HG03442 (cell line): Measurements from ENCODE around the gene AQP2.

Experiments used
- ATAC-seq: cut with Tn5 transposase; IDR thresholded peaks from one replicate; pipeline ENCODE4 v1.9.1; 2021; ENCODE audit warnings: mild to moderate bottlenecking, moderate library complexity; ENCODE audit not compliant: unreplicated experiment

The AQP2 gene

DNA sequence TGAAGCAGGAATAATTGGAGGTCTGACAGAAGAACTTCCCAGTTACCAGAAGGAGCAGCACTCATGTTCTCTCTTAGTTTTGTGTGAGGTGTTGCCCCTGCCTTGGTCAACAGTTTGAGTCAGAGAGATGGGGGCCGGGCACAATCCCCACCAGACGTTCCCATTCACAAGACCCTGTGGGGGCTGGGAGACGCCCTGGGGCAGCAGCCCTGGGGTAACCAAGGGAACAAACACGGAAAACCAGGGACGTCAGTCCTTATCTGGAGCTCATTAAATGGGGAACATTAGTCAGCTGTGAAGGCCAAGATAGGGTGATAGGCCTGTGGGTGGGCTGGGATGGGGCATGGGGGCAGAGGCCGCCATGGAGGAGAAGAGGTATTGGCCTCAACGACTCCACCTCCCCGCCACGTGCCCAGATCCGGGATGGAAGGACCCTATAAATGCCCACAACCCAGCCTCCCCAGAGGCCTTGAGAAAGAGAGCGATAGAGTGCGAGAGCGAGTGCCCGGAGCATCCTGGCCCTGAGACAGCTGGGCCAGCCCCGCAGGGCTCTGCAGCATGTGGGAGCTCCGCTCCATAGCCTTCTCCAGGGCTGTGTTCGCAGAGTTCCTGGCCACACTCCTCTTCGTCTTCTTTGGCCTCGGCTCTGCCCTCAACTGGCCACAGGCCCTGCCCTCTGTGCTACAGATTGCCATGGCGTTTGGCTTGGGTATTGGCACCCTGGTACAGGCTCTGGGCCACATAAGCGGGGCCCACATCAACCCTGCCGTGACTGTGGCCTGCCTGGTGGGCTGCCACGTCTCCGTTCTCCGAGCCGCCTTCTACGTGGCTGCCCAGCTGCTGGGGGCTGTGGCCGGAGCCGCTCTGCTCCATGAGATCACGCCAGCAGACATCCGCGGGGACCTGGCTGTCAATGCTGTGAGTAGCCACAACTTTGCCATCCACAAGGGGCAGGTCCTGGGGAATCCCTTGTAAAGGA is at the start of gene AQP2:
Gene AQP2, plus strand, starts transcription at position 465 of the 979 bp plus-strand sequence. Its CDS starts 94 bp downstream, at position 559.
- no peak for ATAC-seq

DNA sequence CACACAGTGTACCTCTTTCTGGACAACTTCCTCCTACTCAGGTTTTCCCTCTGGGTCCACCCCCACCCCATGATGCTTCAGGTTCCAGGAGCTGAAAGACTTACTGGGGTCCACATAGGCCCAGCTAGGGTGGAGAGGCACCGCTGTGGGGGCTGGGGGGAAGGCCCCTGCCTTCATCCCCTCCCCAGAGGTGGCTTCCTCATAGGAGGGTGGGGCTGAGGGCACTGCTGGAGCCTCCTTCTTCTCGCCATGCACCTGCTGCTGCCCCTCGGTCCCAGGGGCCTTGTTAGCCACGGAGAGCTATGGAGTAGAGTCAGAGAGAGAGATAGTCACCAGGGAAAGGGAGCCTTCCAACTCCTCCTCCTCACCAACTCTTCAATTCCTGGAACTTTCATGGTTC is 49.5 kb upstream of the AQP2 start:
- no peak for ATAC-seq

DNA sequence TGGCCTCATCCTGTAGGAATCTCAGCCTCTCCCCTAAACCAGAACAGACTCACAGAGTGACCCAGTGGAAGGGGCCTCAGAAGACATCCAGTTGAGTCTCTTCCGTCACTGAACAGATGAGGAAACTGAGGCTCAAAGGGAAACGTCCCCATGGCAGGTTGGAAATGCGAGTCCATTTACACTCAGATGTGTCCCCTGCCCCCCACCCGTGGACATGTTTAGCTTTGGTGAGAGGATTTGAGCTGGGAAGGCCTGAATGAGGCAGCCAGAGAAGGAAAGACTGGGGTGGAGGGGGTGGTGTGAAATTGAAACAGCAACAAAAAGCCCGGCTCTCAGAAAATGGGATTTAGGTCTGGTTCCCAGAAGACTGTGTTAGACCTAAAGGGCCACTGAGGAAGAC is 48.6 kb upstream of the AQP2 start:
- ATAC-seq: no peak

GRCh38 chr12:49902399-49903350 is 47.9 kb upstream of the AQP2 start:
- ATAC-seq: no peak

DNA sequence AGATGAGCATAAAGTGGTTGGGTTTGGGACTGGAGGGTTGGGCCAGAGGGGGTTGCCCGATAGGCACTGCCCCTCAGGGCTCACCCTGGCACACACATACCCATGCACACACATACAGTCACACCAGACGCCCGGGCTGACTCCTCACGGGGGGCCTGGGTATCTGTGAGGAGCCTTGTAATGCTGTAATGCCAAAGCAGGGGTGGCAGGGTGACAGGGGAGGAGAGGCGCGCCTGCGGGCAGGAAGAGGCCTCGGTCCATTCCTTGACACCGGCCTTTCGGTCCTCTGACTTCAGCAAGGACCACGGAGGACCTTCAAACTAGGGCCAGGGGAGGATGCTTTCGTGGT is 47.2 kb upstream of the AQP2 start:
- ATAC-seq: no peak

DNA sequence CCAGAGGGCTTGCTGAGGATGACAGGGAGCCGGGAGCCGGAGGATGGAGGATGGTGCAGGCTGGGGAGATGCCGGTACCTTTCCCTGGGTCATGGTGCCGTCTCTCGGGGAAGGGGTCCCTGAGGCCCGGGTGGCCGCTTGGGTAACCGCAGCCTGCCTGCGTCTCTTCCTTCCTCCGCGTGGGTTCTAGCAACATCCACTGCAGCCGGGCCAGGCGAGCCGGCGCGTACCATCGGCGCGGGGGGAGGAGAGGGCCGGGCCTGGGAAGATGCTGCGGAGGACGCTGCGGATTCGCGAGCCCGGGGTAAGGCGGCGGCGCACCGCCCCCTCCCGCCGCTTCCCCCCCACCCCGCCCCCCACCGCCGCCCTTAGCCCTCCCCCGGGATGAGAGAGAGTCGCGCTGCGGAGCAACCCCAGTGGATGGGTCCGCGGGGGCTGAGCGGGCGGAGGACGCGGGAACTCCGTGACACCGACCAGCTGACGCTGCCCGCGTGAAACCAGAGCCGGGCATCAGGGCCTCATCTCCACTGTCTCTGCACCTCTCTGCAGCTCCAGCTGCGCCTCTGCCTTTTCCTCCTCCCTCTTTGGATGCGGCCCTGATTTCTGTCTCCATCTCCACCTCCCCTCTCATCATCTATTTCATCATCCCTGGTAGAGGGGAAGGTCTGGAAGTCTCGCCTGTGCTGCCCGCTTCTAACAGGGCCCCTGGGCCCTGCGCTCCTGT is 46.7 kb upstream of the AQP2 start, which contains the start of gene FAIM2:
Gene FAIM2, minus strand, starts transcription at position 201 of the 724 bp plus-strand sequence. Its CDS starts 108 bp downstream, at position 93.
- ATAC-seq: no peak

DNA sequence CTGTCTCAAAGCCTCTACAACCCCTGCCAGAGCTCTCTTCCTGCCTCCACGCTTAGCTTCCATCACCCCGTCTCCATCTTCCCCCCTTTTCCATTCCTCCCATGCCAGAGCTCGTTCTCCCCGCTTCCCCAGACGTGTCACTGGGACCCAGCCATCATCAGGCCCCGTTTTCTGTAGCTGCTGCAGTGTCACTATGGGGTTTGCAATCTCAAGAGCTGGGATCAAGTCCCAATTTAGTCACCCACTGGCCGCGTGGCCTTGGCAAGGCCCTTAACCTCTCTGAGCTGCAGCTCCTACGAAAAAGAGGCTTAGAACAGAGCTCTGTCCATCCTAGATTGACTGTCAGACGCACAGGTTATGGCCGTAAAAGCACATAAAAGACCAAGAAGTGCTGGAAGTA is 45.9 kb upstream of the AQP2 start:
- no peak for ATAC-seq

DNA sequence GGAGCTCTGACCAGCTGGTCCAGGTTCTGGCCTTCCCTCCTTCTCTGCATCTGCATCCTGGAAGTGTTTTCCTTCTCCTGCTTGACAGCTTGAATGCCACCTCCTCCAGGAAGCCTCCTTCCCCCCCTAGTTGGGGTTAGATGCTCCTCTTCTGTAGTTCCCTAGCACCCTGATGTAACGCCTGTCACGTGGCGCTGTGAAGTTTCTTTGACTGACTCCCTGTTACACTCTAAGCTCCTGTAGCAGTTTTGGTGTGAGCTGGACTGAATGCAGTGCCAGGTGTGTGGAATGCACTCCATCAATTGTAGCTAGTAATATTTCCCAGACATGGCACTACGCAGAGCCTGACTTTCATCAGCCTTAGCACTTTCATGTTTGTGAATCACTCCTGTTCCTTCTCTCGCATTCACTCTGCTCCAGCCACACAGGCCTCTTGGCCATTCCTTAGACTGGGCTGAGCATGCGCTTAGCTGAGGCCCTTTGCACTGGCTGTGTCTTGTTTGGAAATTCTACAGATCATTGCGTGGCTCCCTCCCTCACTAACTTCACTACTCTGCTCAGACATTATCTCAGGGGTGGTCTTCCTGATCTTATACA is 44.7 kb upstream of the AQP2 start:
- no peak for ATAC-seq

- no peak for ATAC-seq
These were observed 43.2 kb upstream of the AQP2 start for GRCh38 chr12:49907352-49907751.

GRCh38 chr12:49909356-49909755 is 41.2 kb upstream of the AQP2 start:
- ATAC-seq: no peak

DNA sequence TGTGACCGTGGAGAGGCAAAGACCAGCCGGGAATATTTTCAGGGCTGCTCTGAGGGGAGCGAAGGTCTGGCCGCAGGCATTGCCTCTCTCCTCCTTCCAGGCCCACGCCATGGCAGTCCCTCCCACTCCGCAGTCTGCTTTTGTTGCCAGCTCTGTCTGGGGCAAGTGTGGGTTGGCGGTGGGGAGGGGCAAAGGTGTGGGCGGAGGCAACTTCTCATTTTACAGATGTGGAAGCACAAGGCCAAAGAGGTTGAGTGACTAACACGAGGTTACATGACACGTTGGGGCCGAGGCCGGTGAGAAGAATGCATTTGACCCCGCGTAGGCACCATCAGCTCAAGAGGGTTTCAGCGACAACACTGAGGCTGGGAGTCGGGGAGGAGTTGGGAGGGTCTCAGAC is 40.7 kb upstream of the AQP2 start:
- ATAC-seq: no peak

DNA sequence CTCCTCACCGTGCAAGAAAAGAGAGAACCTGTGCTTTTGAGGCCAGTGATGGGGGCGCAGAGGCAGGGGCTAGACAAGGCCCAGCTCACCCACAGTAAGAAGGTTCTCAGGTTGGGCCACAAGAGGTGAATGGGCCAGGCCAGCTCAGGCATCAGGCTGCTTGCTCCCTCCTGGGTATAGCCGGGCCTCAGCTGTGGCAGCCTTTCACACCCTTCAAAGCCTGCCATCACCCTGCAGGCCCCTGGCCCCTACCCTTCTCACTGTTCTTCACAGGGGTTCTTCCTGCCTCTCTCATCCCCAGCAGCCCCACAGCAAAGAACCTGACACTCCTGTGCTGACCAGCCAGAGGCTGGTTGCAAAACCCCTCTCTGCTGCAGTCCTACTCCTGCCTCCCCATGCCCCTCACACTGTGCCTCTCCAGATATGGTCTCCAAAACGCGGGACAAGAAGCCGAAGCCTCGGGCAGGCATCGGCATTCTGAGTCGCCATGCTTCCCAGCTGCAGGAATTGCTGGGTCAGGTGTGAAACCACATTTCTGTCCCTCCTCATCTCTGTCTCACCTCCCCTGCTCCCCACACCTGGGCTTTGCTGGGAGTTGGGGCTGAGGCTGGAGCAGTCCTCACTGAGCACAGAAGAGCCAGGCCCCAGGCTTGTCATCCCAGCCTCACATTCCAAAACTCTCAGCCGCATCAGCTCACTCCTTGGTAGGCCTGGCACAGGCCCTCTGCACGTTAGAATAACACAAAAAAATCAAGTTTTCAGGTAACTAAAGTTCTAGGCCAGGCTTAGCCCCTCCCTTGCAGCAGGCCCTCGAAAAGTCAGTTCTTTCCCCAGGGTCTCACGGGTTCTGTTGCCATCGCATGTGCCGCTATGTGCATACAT is 40.0 kb upstream of the AQP2 start:
- no peak for ATAC-seq

GRCh38 chr12:49911213-49911605 is 39.3 kb upstream of the AQP2 start:
- no peak for ATAC-seq

DNA sequence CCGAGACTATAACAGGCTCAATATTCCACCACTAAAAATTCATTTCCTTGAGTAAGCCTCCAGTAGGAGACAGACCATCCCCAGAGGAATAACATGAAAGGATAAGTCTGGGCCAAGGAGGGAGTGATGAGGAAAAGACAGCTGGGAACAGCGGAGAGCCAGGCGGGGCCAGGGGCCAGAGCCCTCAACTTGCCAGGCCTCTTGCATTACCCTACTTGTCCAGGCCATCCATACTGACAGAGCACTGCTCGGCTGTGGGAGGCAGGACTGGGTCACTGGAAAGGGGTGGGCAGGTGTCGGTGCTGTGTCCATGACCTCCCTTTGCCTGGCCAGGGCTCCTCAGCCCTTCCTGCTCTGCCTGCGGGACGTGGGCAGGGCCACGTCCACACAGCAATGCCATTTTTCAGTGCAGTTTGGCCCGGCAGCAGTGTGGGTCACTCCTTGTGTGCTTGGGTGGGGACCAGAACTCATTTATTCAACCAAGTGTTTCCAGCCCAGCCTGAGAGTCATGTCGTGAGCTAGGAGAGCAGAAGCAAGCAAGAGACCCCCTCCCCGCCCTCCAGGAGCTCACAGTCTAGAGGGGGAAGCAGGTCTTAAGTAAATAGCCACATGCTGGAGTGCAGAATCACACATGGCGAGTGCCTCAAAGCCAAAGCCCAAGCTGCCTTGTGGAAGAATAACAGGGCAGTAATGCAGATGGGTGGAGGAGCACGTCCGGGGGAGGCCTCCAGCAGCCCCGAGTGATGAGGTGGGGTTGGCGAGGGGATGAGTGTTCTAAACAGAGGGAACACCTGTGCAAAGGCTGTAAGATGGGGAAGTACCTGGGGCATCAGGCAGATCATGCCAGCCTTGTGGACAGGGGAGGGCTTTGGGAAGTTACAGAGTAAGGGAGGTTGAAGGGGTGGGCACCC is 37.9 kb upstream of the AQP2 start:
- ATAC-seq: no peak

DNA sequence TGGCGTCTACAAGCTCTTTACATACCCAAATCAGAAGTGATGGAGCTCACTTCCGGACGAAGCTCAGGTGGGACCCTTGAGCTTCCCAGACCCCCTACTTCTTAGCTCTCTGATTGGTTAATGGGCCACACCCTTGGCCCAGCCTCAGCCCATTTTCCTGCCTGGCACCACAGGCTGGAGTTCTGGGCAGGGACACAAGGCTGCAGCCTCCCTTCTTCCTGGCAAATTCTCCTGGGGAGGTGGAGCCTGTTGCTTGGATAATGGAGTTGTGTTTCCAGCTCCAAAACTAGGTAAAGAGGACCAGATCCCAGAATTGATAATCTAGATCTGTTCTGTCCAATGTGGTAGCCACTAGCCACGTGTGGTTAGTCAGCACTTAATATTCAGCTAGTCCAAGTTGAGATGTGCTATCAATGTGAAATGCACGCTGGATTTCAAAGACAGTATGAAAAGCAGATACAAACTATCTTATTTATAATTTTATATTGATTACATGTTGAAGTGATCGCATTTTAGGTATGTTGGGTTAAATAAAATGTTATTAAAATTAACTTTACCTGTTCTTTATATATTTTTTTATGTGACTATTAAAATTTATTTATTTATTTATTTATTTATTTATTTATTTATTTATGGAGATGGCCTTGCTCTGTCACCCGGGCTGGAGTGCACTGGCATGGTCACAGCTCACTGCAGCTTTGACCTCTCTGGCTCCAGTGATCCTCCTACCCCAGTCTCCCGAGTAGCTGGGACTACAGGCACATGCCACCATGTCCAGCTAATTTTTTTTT is 34.2 kb upstream of the AQP2 start:
- ATAC-seq: no peak

DNA sequence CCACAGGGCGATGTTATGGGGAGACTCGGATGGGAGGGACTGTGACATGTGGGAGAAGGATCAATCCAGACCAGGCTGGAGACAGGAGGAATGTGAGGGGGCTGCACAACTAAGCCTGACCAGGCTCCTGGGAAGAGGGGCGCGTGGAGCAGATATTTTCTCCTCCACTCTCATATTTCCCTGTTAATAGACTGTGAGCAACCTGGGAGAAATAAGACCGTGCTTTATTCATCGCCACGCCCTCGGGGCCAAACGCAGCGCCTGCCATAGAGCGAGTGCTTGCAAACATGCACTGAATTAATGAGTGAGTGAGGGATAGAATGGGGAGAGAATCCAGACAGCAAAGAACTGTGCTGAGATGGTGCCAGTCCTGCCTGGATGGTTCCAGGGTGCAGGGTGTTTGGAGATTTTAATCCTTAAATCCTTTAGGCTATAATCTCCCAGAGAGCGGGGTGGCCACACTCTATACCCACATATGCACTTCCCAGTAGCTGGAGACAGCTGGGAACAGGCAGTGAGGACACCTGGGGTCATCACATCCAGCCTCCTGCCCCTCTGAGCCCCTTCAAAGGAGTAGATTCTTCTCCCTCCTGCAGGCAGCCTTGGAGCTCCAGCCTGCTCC is 33.3 kb upstream of the AQP2 start:
- ATAC-seq: no peak

- ATAC-seq: no peak
These were observed 32.8 kb upstream of the AQP2 start for GRCh38 chr12:49917788-49918173.
